Measurements from ENCODE around the gene DPT.
"Not testable (repeated sequence)": the region's sequence is repeated elsewhere in the genome, so short reads cannot be mapped to it uniquely, and the experiment has no call there.

The DPT gene

GRCh38 chr1:168728473-168729404 lies at the start of gene DPT:
Gene DPT (minus strand): TSS chr1:168729206. CDS start chr1:168729174, 32 bp downstream.
- no peak for DNase-seq (ENCODE audit: low read depth)

- DNase-seq (ENCODE audit: low read depth): no peak
Measured at GRCh38 chr1:168775366-168775765, 46.4 kb upstream of the DPT start.

GRCh38 chr1:168774241-168774640 lies 45.2 kb upstream of the DPT start:
- DNase-seq (ENCODE audit: low read depth): no peak

DNA sequence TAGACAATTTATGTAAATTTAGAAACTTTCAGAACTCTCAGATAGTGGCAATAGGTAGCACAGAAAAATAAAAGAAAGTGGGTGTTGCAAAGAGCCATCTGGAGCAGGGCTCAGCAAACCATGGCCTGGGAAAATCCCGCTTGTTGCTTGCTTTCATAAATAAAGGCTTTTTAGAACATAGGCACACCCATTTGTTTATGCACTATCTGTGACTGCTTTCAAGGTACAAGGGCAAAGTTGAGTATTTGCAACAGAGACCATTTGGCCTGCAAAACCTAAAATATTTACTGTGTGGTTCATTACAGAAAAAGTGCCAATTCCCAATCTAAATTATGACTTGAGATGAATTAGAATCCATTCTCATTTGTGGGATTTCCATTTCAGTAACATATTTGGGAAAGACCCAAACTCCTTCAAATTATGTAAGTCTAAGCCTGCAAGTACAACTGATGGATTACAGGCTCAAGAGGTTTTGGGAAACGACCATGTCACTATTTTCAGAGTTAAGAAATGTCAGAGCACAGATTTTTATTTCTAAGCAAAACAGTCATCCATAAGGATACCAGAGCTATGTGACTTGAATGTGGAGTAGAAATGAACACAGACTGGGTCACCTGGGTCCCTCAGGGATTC lies 43.5 kb upstream of the DPT start:
- no peak for DNase-seq (ENCODE audit: low read depth)

GRCh38 chr1:168771104-168771630 lies 42.2 kb upstream of the DPT start:
- DNase-seq (ENCODE audit: low read depth): no peak

DNA sequence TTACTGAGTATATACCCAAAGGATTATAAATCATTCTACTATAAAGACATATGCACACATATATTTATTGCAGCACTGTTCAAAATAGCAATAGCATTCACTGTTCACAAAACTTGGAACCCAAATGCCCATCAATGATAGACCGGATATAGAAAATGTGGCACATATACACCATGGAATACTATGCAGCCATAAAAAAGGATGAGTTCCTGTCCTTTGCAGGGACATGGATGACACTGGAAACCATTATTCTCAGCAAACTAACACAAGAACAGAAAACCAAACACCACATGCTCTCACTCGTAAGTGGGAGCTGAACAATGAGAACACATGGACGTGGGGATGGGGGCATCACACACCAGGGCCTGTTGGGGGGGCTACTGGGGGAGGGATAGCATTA lies 40.9 kb upstream of the DPT start:
- not testable (repeated sequence) for DNase-seq (ENCODE audit: low read depth)

GRCh38 chr1:168767894-168768584 lies 39.0 kb upstream of the DPT start:
- DNase-seq (ENCODE audit: low read depth): no peak

GRCh38 chr1:168766568-168766967 lies 37.6 kb upstream of the DPT start:
- DNase-seq (ENCODE audit: low read depth): no peak

DNA sequence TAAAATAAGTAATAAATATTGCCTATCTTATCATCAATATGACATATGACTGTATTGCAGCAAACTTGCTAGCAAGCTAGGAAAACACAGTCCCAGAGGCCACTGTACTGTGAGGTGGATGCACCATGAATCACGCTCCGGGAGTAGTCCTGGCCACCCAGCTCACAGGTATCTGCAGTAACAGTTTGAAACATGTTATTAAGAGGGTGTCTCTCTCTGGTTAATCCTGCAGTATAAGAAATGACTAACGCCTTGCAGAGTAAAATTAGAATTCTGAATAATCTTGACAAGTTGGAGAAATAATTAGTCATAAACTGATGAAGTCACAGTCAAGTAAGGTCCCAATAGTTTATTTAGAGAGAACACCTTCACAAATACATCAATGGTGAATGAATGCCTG lies 34.0 kb upstream of the DPT start:
- DNase-seq (ENCODE audit: low read depth): no peak

DNA sequence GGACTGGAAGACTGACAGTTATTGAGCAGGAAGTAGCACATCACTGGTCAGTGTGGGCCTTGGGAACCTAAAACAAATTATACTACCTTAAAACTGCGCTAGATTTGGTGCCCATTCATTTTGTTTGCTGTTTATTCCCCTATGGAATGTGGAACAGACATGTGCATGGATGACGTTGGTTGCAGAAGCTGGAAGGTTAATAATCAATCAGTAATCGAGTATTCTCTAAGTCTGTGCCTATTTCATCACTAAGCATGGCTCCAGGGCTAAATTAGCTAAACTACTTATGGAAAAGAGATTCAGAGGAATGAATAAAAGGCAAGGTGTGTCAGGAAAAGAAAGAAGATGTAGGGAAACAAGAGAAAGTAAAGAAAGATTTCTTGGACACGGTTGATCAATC lies 33.5 kb upstream of the DPT start:
- no peak for DNase-seq (ENCODE audit: low read depth)

GRCh38 chr1:168760781-168761180 lies 31.8 kb upstream of the DPT start:
- no peak for DNase-seq (ENCODE audit: low read depth)

DNA sequence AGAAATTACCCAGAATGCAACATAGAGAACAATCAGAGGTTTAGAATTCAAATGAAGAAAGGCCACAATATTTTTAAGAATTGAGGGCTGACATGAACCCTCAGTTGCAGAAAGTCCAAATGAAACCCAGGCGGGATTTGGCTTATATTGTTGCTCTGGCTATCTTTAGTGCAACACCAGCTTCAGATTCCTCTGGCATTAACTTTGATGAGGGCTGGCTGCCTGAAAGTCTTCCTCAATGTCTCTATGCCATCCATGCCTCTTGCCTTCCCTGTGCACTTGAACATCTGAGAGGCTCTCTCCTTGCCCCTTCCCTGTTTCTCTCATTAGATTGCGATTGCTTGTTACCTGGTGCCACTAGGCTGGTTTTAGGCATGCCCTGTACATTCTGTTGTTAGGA lies 31.2 kb upstream of the DPT start:
- DNase-seq (ENCODE audit: low read depth): no peak

DNA sequence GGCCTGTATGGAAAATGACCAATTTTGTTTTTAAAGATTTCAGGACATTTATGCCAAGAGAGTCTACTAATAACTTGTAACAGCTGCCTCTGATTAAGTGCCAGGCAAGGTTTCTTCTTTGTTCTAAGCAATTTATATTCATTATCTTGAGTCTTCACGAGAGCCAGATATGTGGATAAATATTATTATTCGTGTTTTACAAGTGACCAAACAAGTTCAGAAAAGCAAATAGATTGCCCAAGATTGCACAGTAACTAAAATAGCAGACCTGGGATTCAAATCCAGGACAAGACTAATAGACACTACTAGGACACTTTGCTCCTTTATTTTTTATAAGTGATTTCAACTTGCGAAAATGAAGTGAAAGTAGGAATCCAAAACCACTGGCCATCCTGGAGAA lies 30.1 kb upstream of the DPT start:
- no peak for DNase-seq (ENCODE audit: low read depth)

DNA sequence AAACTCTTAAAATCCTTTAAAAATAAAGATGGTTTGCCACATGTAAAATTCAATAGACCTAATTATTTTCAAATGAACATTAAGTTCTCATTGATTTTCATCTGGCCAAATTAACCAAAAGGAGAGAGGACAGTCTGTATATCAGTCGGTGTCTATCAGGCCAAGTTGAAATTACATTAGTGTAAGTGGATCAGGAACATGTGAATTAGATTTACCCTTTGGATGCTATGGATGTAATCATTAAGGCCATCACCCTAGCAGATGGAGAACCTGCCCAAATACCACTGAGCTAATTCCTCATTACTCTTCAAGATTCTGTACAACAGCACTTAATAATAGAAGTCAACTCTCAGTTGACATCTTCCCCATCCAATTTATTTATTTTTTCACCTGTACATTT lies 29.5 kb upstream of the DPT start:
- no peak for DNase-seq (ENCODE audit: low read depth)

DNA sequence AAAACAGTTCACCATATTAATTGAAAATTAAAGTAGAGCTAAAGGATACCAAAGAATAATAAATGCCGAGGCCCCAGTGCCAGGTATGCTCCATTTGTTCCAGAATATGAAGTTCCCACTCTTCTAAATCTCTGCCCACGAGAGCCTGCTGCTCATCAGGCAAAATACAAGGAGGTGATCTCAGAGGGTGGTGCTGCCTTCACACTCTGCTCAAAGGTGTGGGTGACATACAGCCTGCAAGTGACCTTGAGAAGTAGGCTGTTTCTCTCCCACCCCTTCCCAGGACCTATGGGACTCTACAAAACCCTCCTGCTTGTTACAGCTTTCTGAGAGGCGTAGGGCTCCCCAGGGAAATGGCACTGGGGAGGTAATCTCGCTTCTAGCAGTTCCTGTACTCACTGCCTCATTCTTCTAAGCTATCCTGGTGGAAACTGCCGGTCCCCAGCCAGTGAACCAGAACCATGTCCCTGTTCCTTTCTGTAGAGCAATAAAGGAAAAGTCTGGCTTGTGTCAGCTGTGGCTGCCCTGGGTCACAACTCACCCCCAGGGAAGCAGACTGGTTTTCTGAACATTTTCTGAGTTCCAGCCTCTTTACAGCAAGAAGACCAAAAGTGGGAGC lies 26.9 kb upstream of the DPT start:
- no peak for DNase-seq (ENCODE audit: low read depth)

GRCh38 chr1:168752171-168752832 lies 23.3 kb upstream of the DPT start:
- DNase-seq (ENCODE audit: low read depth): no peak

DNA sequence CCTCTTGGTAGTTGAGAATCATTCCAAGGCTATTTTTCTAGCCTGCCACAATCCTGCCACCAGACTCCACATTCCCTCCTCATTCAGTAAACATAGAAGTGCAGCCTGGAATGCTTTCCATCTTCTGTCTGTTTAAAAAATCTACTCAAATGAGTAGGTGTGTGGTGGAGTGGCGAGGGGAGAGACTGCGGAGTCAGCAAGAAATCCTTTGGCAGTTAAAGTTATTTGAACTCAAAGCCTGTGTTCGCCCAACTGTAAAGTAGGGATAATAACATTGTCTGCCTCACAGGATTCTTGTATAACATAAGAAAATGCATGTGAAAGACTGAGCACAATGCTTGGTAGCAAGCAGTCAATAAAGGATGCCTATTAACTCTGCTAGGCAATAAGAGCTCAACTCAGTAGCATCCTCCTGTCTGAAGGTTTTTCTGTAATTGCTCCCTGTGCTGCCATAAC lies 22.2 kb upstream of the DPT start:
- DNase-seq (ENCODE audit: low read depth): no peak

GRCh38 chr1:168742994-168743650 lies 14.1 kb upstream of the DPT start:
- DNase-seq (ENCODE audit: low read depth): no peak

GRCh38 chr1:168742386-168742785 lies 13.4 kb upstream of the DPT start:
- DNase-seq (ENCODE audit: low read depth): no peak

DNA sequence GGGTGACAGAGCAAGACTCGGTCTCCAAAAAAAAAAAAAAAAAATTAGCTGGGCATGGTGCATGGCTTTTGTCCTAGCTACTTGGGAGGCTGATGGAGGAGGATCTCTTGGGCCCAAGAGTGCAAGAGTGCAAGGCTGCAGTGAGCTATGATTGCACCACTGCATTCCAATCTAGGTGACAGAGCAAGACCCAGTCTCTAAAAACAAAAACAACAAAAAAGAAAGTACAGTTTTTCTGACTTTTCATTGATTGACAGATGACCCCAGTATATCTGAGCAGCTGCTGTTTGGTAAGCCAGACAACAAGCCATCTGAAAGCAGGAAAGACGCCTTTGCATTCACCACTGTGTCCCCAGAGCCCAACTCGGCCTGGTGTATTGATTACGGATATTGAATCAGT lies 10.9 kb upstream of the DPT start:
- no peak for DNase-seq (ENCODE audit: low read depth)

DNA sequence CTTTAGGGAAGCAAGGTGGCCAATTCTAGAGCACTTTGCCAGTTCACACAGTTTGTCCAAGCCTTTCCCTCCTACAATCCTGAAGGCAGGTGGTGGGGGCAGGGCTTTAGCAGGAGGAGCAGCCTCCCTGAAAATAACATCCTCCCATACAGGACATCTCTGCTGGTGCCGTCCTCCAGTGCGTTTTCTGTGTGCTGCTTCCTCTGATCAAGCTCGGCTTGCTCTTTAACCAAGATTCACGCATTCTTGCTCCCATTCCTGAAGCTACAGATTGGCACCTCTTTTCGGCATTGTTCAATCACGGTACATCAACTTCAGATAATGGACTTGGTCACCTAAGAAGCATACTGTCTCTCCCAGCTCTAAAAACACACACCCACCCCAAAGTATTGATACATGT lies 7.5 kb upstream of the DPT start:
- DNase-seq (ENCODE audit: low read depth): no peak
